SKM-1 (cell line): Measurements from ENCODE around the gene FOXO6.

Experiments
- DNase-seq: peaks from one replicate; lab custom pipeline; 2025; ENCODE audit not compliant: unreplicated experiment; lab: John Stamatoyannopoulos, UW

Gene FOXO6

DNA sequence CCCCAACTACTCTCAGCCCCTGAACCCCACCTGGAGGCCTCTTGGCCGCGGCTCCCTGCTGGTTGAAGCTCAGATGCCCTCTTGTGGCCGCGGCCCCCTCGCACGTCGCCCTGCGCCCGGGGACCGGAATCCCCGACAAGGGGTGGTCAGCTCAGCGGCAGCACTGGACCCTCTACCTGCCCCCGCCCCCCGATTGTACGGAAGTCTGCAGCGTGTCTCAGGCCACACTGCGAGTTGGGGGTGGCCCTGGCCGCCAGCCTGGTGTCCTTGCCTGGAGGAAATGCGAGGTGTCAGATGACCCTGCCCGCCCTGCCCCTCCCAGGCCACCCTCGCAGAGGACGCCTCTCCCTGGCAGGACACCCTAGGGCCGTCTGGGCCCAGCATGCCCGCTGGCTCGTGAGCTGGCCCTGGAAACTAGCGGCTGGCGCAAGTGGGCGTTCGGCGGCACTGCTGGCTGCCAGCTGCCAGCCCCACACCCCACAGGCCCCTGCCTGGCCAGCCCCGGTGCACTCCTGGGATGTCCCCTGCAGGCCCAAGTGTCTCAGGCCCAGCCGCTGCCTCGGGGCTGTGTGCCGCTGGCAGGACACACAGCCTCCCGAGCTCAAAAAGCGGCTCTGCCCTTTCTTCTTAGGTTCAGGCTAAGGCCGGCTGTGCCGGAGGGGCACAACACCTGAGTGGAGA is 62.4 kb downstream of the FOXO6 start:
- no peak for DNase-seq

DNA sequence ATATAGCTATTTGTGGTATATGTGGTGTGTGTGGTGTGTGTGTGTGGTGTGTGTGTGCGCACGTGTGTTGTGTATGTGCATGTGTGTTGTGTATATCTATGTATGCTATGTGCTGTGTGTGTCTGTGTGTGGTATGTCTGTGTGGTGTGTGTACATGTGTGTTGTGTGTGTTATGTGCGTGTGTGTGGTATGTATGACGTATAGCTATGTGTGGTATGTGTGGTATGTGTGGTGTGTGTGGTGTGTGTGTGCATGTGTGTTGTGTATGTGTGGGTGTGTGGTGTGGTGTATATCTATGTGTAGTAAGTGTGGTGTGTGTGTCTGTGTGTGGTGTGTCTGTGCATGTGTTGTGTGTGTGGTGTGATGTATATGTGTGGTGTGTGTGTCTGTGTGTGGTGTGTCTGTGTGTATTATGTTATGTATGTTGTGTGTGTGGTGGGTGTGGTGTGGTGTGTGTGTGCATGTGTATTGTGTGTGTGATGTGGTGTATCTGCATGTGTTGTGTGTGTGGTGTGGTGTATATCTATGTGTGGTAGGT is 63.4 kb downstream of the FOXO6 start:
- no peak for DNase-seq

DNA sequence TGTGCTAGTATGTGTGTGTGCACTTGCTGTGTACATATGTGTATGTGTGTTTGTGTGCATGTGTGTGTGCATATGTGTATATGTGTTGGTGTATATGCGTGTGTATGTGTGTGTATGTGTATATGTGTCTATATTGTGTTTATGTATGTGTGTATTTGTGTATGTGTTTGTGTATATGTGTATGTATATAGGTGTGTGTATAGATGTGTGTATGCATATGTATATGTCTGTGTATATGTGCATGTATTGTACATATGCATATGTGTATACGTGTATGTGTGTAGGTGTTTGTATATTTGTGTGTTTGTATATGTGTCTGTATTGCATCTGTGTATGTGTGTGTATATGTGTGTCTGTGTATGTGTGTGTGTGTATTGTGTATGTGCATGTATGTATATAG is 64.1 kb downstream of the FOXO6 start:
- DNase-seq: no peak

DNA sequence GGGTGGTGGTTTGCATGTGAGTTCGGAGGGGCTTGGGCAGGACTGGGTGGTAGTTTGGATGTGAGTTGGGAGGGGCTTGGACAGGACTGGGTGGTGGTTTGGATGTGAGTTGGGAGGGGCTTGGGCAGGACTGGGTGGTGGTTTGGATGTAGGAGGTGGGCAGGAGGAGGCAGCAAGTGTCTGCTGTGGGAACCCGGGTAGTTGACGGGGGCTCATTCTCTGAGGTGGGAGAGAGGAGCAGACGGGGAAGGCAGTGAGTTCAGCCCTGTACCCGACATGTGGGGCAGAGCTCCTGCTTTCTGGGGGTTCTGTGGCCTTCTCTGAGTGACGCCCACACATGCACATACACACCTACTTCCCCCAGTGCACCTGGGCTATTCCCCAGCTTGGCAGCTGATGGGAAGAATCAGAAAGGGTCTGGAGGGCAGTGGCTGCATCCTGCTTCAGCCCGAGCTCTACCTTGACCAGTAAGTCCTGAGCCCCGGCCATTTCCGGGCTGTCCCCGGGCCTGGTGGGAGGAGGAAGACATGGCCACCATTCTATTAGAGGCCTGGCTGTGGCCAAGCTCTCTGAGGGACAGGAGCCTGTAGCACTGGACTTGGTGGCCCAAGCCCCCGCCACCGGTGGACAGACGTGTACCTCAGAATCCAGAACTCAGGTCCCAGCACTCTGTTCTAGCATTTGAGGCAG is 65.1 kb downstream of the FOXO6 start:
- no peak for DNase-seq

DNA sequence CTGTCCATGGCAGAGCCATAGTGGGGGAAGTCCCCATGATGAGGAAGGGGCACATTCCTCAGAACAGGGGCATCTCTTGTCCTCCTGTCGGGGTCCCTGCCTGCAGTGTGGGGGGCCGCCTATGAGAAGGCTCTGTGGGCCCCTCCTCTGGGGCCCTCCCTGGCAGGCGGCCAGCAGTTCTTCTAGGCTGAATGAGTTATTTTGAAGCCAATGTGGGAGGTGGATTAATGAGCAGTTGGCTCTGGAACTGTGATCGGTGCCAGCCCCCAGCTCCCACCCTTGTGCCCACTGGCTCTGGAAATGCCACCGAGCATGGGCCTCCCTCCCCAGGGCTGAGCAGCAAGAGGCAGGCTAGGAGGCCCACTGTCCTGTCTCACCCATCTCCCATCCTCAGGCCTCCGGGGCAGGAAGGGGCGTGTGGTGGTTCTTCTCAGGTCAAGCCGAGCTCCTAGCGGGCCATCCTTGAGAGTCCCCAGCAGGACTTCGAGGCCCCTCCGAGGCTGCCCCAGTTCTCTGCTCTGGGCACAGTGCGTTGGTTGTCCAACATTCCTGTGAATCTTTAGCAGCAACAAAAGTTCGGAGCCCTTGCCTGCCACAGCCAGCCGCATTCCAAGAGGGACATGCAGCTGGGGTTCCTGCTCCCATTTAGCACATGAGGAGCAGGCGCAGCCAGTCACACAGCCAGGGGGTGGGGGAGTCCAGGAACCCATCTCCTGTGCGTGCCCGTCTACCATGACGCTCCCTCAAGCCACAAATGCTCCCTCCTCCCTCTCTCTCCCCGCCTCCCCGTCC is 66.1 kb downstream of the FOXO6 start:
- no peak for DNase-seq

DNA sequence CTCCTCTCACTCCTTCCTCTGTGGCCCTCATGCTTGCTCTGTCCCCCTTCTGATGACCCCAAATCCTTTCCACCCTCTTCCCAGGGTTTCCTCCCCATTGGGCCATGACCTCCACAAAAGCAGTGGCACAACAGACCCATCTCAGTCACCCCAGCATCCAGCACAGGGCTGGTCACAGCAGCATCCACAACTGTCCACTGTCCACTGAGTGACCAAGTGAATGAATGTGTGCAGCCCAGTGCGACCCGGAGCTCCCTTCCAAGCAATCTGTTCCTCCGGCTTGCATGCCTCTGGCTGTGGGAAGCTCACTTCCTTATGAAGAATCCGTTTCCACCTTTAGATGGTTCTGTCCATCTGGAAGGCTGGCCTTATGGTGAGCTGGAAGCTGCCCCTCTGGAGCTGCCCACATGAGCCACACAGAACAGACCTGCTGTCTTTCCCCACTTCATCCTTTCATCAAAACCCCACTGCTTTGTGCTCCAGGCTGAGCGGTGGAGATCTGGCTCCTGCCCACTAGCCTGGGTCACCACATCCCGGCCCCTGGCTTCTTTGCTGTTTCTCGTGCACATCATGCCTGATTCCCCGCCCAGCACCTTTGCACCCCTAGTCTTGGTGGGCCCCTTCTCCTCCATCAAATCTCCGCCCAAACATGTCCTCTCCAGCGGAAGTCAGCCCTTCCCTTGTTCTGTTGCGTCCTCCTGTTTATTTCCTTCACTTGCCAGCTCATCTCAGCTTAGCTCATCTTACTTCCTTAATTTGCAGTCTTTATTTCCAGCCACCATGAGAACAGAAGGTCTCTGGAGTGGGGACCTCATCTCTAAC is 66.9 kb downstream of the FOXO6 start:
- peak; percentile 68 for DNase-seq

DNA sequence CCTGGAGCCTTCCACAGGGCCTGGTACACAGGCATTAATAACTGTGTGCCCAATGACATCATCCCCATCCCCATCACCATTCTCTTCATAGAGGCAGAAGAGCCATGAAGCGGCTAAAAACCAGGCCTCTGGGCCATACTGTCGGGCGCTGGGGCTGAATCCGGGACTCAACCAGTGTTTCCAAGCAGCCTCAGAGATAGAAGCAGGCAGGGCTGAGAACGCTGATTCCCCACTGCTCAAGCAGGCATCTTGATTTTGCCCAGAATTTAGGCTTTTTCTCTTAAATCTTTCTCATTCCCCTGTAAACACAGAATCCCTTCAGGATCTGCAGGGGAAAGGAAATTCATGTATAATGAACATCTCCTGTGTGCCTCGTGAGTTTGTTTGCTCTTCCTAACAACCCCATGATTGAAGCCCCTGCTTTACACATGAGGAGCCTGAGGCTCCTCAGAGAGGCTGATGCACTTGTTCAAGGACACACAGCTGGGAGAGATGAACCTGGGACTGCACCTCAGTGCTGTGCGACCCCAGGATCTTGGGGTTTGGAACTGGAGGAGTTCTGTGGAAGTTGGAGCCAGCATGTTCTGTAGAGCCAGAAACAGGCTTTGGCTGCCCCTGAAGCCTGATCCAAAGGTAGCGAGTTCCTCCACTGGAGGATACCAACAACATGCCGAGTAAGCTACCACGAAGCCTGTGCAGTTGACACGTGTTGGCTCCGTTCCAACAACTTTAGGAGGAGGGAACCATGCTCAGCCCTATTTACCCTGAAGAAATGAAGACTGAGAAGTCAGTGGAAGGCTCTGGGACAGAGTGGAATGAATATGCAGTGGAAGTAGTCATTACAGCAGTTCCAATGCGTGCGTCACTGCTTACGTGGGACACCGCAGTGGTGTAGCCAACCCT is 67.8 kb downstream of the FOXO6 start:
- no peak for DNase-seq

DNA sequence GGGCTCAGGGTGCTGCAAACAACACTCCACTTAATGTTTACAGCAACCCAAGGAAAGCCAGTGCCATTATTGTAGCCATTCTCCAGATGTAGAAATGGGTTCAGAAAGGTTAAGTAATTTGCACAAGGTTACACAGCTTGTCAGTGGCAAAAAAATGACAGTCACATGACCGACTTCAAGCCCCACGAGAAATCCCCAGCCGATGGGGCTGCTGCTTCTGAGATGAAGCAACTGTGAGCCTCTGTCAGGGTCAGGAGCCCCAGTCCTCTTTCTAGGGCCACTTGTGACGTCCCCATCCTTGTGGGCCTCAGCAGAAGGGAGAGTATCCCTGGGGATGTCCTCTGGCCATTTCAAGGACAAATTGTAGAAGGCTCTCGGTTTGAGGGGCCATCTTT is 68.4 kb downstream of the FOXO6 start:
- DNase-seq: no peak

DNA sequence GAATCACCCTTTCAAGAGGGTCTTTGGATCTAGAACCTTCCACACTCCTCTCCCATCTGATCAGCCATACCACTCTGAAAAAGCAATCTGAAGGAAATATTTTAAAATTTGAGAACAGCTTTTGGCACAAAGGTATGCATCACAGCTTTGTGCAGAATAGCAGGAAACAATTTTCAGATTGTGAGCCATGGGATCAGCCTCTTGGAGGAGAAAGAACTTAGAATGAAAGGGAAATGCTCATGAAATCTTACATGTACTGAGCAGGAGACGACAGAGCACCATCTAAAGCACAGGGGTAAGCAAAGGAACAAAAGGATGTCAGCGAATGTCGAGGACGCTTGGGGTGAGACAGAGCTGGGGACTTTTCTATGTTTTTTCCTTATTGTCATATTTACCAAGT is 68.8 kb downstream of the FOXO6 start:
- no peak for DNase-seq

DNA sequence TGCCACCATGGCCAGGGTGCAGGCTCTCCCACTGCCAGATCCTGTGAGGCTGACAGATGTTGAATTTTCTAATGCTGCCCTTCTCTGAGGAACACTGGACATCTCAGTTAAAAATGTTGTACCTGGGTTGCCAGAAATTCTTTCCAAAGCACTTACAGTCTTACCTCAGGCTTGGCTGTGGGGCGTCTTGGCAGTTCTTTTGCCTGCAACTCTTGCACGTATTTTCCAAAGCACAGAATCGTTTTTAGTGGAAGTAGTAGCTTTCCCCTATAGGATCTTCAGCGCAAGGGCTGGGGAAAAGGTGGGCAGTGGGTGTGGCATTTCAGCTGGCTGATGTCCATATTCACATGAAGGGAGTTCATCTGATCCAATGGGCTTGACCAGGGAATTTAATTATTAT is 69.3 kb downstream of the FOXO6 start:
- DNase-seq: no peak

DNA sequence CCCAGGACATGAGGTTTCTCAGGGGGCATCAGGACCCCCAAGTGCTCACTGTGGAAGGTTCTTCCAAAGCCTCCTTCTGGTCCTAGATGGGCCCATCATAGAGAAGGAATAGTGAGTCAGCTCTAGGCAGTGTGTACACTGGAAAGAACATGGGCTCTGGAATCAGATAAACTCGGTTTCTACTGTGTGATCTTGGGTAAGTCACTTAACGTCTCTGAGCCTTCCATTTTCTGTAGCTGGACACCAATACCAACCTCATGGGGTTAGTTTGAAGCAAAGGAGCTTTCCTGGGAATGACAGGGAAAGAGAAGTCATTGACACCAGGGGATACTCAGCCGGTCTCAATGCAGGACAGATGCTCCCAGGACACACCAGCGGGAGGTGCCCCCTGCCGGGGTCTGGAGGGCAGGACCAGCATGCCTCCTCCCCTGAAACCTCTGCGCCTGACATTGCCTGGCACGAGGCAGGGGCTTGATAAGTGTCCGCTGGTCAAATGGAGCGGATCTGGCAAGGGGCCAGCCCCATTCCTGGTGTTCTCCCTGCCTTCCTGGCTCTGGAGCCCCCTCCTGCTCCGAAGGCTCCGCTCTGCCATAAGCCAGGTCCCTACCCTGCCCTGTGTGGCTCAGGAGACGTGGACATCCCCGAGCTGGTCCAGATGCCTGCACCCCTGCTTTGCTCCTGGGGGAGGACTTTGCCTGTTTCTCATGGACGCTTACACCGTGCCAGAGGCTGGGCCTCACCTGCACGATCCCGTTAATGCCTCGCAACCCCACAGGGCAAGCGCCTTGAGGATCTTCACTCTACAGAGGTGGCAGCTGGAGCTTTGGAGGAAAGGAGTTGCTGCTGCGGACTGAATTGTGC is 70.5 kb downstream of the FOXO6 start:
- DNase-seq: no peak
